ENCODE measurements around the gene KCNE5. TPM values are rescaled to one million over a fixed set of nuclear protein-coding genes. Genes with fewer than 3 reads are reported as not detected.
"Not testable (repeated sequence)": the region's sequence is repeated elsewhere in the genome, so short reads cannot be mapped to it uniquely, and the experiment has no call there.

The KCNE5 gene
- total and polyA plus RNA-seq, 10 of the 15 experiments (the other 5 are each of a cell fraction or from before 2014, with no cell fraction given) = 0.08 to 0.54 (median 0.40) TPM

DNA sequence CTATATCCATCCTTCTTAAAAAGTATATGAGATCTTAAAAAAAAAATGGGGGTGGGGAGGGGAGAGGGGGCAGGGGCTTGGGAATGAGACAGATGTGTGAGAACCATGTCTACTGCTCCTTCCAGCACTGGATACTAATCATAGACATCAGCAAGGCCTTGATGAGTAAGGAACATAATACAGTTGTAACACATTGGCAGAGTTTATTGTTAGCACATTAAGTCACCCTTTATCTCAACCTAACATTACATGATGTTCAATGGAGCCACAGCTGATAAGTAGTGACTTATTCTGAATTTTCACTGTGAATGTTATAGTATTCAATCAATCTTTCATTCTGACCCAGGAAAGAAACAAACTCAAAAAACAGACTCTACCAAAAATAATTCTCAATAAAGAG lies 47.3 kb upstream of the KCNE5 start (continued):
- TF ChIP-seq RAD21 (IDR thresholded peaks at IDR 0.05; ENCODE audit: insufficient read depth, low read depth, low read length) = no peak

DNA sequence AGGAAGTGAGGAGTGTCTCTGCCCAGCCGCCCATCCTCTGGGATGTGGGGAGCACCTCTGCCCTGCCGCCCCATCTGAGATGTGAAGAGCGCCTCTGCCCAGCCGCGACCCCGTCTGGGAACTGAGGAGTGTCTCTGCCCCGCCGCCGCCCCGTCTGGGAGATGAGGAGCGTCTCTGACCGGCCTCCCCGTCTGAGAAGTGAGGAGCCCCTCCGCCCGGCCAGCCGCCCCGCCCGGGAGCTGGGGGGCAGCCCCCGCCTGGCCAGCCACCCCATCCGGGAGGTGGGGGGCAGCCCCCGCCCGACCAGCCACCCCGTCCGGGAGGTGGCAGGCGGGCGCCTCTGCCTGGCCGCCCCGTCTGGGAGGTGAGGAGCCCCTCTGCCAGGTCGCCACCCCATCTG lies 46.2 kb upstream of the KCNE5 start:
- H3K4me2 ChIP-seq (ENCODE audit: control insufficient read depth, insufficient read depth); RAD21 ChIA-PET (ENCODE audit: unreplicated experiment); intact Hi-C loops (cut with micrococcal nuclease; ENCODE audit: unreplicated experiment); POLR2A ChIA-PET; DNase-seq (ENCODE audit: low read depth, low spot score); H4K20me1 ChIP-seq (ENCODE audit: control insufficient read depth, insufficient read depth); H2AFZ ChIP-seq (ENCODE audit: control insufficient read depth, low read depth, low read length); SMC1A ChIA-PET (ENCODE audit: uncharacterized antibody, unreplicated experiment); ATAC-seq; H3K79me2 ChIP-seq (ENCODE audit: control insufficient read depth, insufficient read depth, low read length); H3K27me3 ChIP-seq (replicated peaks in 1 of 2; ENCODE audit: control insufficient read depth in 2 of 2, insufficient read depth in 2 of 2, low read length in 1 of 2); H3K4me1 ChIP-seq (ENCODE audit: control insufficient read depth, insufficient read depth, low read length); H3K27ac ChIP-seq (ENCODE audit: control insufficient read depth, insufficient read depth); in situ Hi-C loops (cut with MboI); H3K4me3 ChIP-seq; H3K9ac ChIP-seq (ENCODE audit: control insufficient read depth, insufficient read depth, low read length); H3K36me3 ChIP-seq (ENCODE audit: control insufficient read depth in 2 of 2, insufficient read depth in 2 of 2, low read length in 1 of 2); CTCF ChIA-PET; FAIRE-seq; BruUV-seq (replicated peaks); H3K9me3 ChIP-seq (replicated peaks; ENCODE audit: control insufficient read depth, insufficient read depth, low read length): not testable (repeated sequence)
- 95% methylated on average over 26 of the region's 29 CpGs for WGBS (ENCODE audit: insufficient coverage, insufficient replicate concordance, low lambda C conversion rate, missing lambda C conversion rate)

- intact Hi-C loops (cut with micrococcal nuclease; ENCODE audit: unreplicated experiment) (no loop called here), in situ Hi-C loops (cut with MboI) (no loop called here)
- ChIA-PET CTCF (no interaction called here), RAD21 (ENCODE audit: unreplicated experiment) (no interaction called here), POLR2A (no interaction called here), SMC1A (ENCODE audit: uncharacterized antibody, unreplicated experiment) (interaction anchor here (0.7 kb wide), 1 partner anchor 1004 kb away, joined by 4 read pairs; no protein-coding TSS in a partner anchor)
- H3K36me3 ChIP-seq (ENCODE audit: control insufficient read depth in 2 of 2, insufficient read depth in 2 of 2, low read length in 1 of 2) = peaks cover 0 to 10% of the 10 kb centered on the region in 2 experiments; a peak in 1 of 4 replicates
- no peaks in the 10 kb centered on the region for H3K9me3 ChIP-seq (replicated peaks; ENCODE audit: control insufficient read depth, insufficient read depth, low read length)
- H3K27me3 ChIP-seq (replicated peaks in 1 of 2; ENCODE audit: control insufficient read depth in 2 of 2, insufficient read depth in 2 of 2, low read length in 1 of 2) = no peaks in the 10 kb centered on the region
- H2AFZ ChIP-seq (ENCODE audit: control insufficient read depth, low read depth, low read length) = no peak overlapping the region
- no peak for FAIRE-seq
- H3K4me1 ChIP-seq (ENCODE audit: control insufficient read depth, insufficient read depth, low read length) = no peaks in the 10 kb centered on the region
- no peak for ATAC-seq
- BruUV-seq (replicated peaks) = no TSS peak
- no peak overlapping the region for H3K4me3 ChIP-seq
- no peak for DNase-seq (ENCODE audit: low read depth, low spot score)
- H3K27ac ChIP-seq (ENCODE audit: control insufficient read depth, insufficient read depth) = no peak overlapping the region
- no peaks in the 10 kb centered on the region for H4K20me1 ChIP-seq (ENCODE audit: control insufficient read depth, insufficient read depth)
- H3K79me2 ChIP-seq (ENCODE audit: control insufficient read depth, insufficient read depth, low read length) = no peaks in the 10 kb centered on the region
- H3K9ac ChIP-seq (ENCODE audit: control insufficient read depth, insufficient read depth, low read length) = no peak overlapping the region
- 94% methylated on average over 5 of the region's 5 CpGs for WGBS (ENCODE audit: insufficient coverage, insufficient replicate concordance, low lambda C conversion rate, missing lambda C conversion rate)
- H3K4me2 ChIP-seq (ENCODE audit: control insufficient read depth, insufficient read depth) = no peak overlapping the region
- TF ChIP-seq POLR2AphosphoS5 (IDR thresholded peaks at IDR 0.05; ENCODE audit: low read length) (no peak), CHD4 (IDR thresholded peaks at IDR 0.05) (no peak), TCF3 (IDR thresholded peaks at IDR 0.05; ENCODE audit: borderline replicate concordance, insufficient read depth, low read depth, low read length) (no peak), BMI1 (IDR thresholded peaks at IDR 0.05; ENCODE audit: borderline replicate concordance) (no peak)
These were observed 43.0 kb upstream of the KCNE5 start for GRCh38 chrX:109667986-109668385.
